ENCODE data around the gene KEAP1. TPM values are rescaled to one million over a fixed set of nuclear protein-coding genes. Genes with fewer than 3 reads are reported as not detected.

The KEAP1 gene
- total RNA-seq, 1 experiment from 2014 or later, result 102 TPM

DNA sequence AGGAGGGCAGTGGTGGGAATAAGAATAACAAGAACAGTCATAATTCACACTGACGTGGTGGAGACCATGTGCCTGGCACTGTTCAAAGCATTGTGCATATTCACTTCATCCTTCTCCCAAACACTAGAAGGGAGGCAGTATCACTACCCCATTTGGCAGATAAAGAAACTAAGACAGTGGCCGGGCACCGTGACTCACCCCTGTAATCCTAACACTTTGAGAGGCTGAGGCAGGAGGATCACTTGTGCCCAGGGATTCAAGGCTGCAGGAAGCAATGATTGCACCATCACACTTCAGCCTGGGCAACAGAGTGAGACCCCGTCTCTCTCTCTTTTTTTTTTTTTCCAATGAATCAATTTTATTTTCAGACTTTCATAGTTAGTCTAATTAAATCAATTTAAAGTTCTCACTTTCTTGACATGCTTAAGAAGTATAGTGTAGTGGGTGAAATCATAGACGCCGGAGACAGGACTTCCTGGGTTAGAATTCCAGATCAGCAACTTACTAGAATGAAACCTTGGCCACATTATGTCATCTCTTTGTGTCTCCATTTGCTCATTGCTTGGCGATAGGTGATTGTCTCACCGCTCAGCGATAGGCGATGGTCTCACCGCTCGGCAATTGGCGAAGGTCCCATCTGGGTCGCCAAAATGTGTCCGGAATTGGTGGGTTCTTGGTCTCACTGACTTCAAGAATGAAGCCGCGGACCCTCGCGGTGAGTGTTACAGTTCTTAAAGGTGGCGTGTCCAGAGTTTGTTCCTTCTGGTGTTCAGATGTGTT, 35.2 kb upstream of the KEAP1 start:
- ChIA-PET POLR2A (interaction anchor here (0.6 kb wide), 1 partner anchor 931 kb away, joined by 3 read pairs; no protein-coding TSS in a partner anchor), CTCF (interaction anchor here (0.9 kb wide), 1 partner anchor 11 kb away, joined by 6 read pairs; no protein-coding TSS in a partner anchor)
- ATAC-seq (no peak), DNase-seq (ENCODE audit: low read depth, low spot score) (no peak)
- in situ Hi-C loops (cut with HindIII; ENCODE audit: low pct_unique_long_range_greater_than_20kb, low sequenced_read_pairs) (no loop called here), intact Hi-C loops (cut with micrococcal nuclease; ENCODE audit: unreplicated experiment) (no loop called here)
- H3K9me3 ChIP-seq (ENCODE audit: control insufficient read depth, insufficient read depth, low read depth, low read length), result no peaks in the 10 kb centered on the region
- H3K4me3 ChIP-seq (ENCODE audit: low read depth in 2 of 2, low read length in 2 of 2), result no peak overlapping the region
- TF ChIP-seq, protein P1, sequence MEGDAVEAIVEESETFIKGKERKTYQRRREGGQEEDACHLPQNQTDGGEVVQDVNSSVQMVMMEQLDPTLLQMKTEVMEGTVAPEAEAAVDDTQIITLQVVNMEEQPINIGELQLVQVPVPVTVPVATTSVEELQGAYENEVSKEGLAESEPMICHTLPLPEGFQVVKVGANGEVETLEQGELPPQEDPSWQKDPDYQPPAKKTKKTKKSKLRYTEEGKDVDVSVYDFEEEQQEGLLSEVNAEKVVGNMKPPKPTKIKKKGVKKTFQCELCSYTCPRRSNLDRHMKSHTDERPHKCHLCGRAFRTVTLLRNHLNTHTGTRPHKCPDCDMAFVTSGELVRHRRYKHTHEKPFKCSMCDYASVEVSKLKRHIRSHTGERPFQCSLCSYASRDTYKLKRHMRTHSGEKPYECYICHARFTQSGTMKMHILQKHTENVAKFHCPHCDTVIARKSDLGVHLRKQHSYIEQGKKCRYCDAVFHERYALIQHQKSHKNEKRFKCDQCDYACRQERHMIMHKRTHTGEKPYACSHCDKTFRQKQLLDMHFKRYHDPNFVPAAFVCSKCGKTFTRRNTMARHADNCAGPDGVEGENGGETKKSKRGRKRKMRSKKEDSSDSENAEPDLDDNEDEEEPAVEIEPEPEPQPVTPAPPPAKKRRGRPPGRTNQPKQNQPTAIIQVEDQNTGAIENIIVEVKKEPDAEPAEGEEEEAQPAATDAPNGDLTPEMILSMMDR (IDR thresholded peaks at IDR 0.05), result no peak
- TF ChIP-seq, protein P2, sequence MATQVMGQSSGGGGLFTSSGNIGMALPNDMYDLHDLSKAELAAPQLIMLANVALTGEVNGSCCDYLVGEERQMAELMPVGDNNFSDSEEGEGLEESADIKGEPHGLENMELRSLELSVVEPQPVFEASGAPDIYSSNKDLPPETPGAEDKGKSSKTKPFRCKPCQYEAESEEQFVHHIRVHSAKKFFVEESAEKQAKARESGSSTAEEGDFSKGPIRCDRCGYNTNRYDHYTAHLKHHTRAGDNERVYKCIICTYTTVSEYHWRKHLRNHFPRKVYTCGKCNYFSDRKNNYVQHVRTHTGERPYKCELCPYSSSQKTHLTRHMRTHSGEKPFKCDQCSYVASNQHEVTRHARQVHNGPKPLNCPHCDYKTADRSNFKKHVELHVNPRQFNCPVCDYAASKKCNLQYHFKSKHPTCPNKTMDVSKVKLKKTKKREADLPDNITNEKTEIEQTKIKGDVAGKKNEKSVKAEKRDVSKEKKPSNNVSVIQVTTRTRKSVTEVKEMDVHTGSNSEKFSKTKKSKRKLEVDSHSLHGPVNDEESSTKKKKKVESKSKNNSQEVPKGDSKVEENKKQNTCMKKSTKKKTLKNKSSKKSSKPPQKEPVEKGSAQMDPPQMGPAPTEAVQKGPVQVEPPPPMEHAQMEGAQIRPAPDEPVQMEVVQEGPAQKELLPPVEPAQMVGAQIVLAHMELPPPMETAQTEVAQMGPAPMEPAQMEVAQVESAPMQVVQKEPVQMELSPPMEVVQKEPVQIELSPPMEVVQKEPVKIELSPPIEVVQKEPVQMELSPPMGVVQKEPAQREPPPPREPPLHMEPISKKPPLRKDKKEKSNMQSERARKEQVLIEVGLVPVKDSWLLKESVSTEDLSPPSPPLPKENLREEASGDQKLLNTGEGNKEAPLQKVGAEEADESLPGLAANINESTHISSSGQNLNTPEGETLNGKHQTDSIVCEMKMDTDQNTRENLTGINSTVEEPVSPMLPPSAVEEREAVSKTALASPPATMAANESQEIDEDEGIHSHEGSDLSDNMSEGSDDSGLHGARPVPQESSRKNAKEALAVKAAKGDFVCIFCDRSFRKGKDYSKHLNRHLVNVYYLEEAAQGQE (IDR thresholded peaks at IDR 0.05; ENCODE audit: insufficient read depth in 1 of 2, low read depth in 2 of 2, low read length in 1 of 2), result no peak
- TF ChIP-seq TCF7L2 (IDR thresholded peaks at IDR 0.05; ENCODE audit: low read depth, low read length) (no peak), SIN3A (IDR thresholded peaks at IDR 0.05; ENCODE audit: borderline replicate concordance, insufficient read depth, low read depth, low read length) (no peak)
- H3K27me3 ChIP-seq (ENCODE audit: control insufficient read depth, insufficient read depth, low read length), result no peaks in the 10 kb centered on the region
- H3K4me1 ChIP-seq (ENCODE audit: control insufficient read depth, insufficient read depth, low read length), result no peaks in the 10 kb centered on the region
- no peak overlapping the region for H3K27ac ChIP-seq (ENCODE audit: low read length)
- H3K36me3 ChIP-seq (ENCODE audit: control insufficient read depth, insufficient read depth, low read length), result no peaks in the 10 kb centered on the region
- BruUV-seq (replicated peaks), result no TSS peak

DNA sequence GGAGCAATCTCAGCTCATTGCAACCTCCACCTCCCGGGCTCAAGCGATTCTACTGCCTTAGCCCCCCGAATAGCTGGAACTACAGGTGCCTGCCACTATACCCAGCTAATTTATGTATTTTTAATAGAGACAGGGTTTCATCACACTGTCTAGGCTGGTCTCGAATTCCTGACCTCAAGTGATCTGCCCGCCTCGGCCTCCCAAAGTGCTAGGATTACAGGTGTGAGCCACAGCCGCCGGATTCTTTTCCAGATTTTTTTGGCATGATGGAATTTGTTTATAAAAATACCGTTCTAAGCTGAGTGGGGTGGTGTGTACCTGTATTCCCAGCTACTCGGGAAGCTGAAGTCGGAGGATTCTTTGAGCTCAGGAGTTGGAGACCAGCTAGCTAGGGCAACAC, 34.5 kb upstream of the KEAP1 start:
- DNase-seq (ENCODE audit: low read depth, low spot score) (no peak), ATAC-seq (no peak)
- Histone ChIP-seq H3K36me3 (ENCODE audit: control insufficient read depth, insufficient read depth, low read length) (no peaks in the 10 kb centered on the region), H3K4me1 (ENCODE audit: control insufficient read depth, insufficient read depth, low read length) (no peaks in the 10 kb centered on the region), H3K27ac (ENCODE audit: low read length) (no peak overlapping the region), H3K4me3 (ENCODE audit: low read depth in 2 of 2, low read length in 2 of 2) (no peak overlapping the region), H3K27me3 (ENCODE audit: control insufficient read depth, insufficient read depth, low read length) (no peaks in the 10 kb centered on the region), H3K9me3 (ENCODE audit: control insufficient read depth, insufficient read depth, low read depth, low read length) (no peaks in the 10 kb centered on the region)
- POLR2A ChIA-PET, result interaction anchor here (0.6 kb wide), 2 partner anchors 14 to 932 kb away, joined by 3 to 4 read pairs; no protein-coding TSS in a partner anchor
- intact Hi-C loops (cut with micrococcal nuclease; ENCODE audit: unreplicated experiment) (no loop called here), in situ Hi-C loops (cut with HindIII; ENCODE audit: low pct_unique_long_range_greater_than_20kb, low sequenced_read_pairs) (no loop called here)
- no TSS peak for BruUV-seq (replicated peaks)
- CTCF ChIA-PET, result interaction anchor here (0.9 kb wide), 1 partner anchor 10 kb away, joined by 6 read pairs; no protein-coding TSS in a partner anchor
- no peak for TF ChIP-seq SIN3A (IDR thresholded peaks at IDR 0.05; ENCODE audit: borderline replicate concordance, insufficient read depth, low read depth, low read length)
- no peak for TF ChIP-seq POLR2AphosphoS5 (IDR thresholded peaks at IDR 0.05; ENCODE audit: low read depth, low read length)
- TF ChIP-seq, protein P1 (IDR thresholded peaks at IDR 0.05), result no peak
- TF ChIP-seq TCF7L2 (IDR thresholded peaks at IDR 0.05; ENCODE audit: low read depth, low read length), result no peak
- TF ChIP-seq, protein P2 (IDR thresholded peaks at IDR 0.05; ENCODE audit: insufficient read depth in 1 of 2, low read depth in 2 of 2, low read length in 1 of 2), result no peak
